22Rv1 (cell line): ENCODE data around the gene SIMC1.

Experiments used
- H3K27ac ChIP-seq: fragments of 450-650 bp; 2 replicates; pipeline ENCODE4 v1.5.1; 2017
- ZFX ChIP-seq: fragments of 450-650 bp; IDR thresholded peaks from 2 replicates; pipeline ENCODE4 v1.6.1; 2017; ENCODE audit warnings: antibody characterized with exemption, borderline replicate concordance
- TF ChIP-seq, protein P1 (sequence below): fragments of 450-650 bp; IDR thresholded peaks from 2 replicates; pipeline ENCODE4 v1.5.1; 2017; ENCODE audit warnings: mild to moderate bottlenecking

Gene SIMC1

DNA sequence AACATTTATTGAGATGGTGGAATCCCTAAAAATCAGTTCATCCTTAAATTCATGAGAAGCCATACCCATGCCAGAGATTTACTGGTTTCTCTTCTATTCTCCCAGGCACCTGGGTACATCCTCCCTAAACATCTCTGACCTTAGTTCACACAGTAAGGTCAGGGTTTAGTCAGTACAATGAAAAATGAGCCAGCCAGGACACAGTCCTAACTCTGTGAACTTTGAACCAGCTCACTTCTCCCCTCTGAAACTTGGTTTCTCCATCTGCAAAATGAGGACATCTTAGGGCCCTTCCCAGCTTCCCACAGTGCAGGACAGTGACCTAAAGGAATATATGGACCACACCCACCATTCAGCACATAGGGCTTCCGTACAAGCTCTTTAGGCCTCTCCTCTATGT is 148.3 kb downstream of the SIMC1 start:
- TF ChIP-seq ZFX, result no peak
- TF ChIP-seq, protein P1, sequence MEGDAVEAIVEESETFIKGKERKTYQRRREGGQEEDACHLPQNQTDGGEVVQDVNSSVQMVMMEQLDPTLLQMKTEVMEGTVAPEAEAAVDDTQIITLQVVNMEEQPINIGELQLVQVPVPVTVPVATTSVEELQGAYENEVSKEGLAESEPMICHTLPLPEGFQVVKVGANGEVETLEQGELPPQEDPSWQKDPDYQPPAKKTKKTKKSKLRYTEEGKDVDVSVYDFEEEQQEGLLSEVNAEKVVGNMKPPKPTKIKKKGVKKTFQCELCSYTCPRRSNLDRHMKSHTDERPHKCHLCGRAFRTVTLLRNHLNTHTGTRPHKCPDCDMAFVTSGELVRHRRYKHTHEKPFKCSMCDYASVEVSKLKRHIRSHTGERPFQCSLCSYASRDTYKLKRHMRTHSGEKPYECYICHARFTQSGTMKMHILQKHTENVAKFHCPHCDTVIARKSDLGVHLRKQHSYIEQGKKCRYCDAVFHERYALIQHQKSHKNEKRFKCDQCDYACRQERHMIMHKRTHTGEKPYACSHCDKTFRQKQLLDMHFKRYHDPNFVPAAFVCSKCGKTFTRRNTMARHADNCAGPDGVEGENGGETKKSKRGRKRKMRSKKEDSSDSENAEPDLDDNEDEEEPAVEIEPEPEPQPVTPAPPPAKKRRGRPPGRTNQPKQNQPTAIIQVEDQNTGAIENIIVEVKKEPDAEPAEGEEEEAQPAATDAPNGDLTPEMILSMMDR, result no peak
- no peak overlapping the region for H3K27ac ChIP-seq

DNA sequence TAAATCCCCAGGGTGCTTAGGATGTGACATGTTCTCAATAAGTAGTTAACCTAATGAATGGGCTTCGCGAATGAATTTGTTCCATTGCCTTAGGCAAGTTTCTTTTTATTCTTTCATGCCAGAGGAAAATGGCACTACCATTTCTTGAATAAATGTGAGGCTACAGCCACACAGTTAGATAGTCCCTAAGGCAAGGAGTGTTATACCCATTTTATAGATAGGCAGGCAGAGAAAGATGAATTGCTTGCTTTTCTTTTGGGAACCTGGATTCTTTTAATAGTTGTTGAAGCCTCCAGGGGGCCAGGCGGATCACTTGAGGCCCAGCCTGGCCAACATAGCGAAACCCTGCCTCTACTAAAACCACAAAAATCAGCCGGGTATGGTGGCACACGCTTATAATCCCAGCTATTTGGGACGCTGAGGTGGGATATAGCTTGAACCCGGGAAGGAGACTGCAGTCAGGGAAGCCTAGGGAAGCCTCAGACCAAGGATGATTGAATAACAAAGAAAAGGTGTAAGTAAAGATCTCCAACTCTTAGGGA is 149.2 kb downstream of the SIMC1 start:
- TF ChIP-seq ZFX, result no peak
- TF ChIP-seq, protein P1, result no peak
- H3K27ac ChIP-seq, result peak overlapping the region; percentile 90

DNA sequence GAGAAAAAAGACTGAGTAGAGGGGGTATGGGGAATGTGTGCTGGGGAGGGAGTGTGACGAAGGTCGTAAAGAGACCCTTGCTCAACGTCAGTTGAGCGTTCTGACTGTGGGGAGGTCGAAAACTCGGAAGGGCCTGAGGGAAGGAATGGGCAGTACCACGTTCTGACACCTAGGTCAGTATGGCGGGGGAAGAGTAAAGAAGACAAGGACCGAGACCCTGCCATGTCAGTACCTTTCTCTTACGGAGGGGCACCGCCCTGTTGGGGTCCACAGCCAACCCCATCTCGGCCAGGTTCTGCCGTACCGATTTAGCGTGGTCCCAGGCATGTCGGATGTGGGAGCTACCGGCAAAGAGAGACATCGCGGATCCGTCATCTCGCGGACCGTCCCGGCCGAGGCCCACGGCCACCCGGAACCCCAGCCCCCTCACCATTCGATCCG is 149.8 kb downstream of the SIMC1 start:
- TF ChIP-seq ZFX, result no peak
- TF ChIP-seq, protein P1, result no peak
- peak overlapping the region; percentile 90 for H3K27ac ChIP-seq

DNA sequence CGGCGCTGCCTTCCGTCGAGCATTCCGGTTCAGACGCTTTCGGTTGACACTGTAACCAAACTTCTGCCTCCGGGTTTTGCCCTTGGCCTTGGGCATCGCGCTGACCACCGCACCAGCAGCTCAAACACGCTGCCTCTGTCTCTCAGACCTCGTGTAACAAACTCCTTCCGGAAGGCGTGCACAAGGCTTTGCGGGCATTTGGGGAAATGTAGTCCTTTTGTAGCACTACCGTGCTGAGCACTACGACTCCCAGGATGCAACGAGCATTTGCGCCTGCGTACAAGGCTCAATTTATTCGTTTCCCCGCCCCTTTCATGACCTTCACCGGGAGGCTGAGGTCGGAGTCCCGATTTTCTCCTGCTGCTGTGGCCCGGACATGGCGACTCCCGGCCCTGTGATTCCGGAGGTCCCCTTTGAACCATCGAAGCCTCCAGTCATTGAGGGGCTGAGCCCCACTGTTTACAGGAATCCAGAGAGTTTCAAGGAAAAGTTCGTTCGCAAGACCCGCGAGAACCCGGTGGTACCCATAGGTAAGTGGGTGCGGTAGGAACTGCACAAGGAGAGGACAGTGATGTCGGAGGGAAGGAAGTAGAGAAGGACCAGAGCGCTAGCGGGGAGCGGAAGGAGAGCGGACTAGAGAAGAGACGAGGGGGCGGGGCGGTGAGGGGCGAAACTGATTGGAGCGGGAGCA is 150.4 kb downstream of the SIMC1 start, which contains the start of the genes HIGD2A and NOP16:
TSS of gene HIGD2A (plus strand) at position 308 of the 691 bp plus-strand sequence. CDS start at position 377, 69 bp downstream.
TSS of gene NOP16 (minus strand) at position 155 of the 691 bp plus-strand sequence. CDS start at position 96, 59 bp downstream.
- no peak for TF ChIP-seq ZFX
- TF ChIP-seq, protein P1, result no peak
- peak within 1 kb of the TSS; percentile 90 for H3K27ac ChIP-seq

DNA sequence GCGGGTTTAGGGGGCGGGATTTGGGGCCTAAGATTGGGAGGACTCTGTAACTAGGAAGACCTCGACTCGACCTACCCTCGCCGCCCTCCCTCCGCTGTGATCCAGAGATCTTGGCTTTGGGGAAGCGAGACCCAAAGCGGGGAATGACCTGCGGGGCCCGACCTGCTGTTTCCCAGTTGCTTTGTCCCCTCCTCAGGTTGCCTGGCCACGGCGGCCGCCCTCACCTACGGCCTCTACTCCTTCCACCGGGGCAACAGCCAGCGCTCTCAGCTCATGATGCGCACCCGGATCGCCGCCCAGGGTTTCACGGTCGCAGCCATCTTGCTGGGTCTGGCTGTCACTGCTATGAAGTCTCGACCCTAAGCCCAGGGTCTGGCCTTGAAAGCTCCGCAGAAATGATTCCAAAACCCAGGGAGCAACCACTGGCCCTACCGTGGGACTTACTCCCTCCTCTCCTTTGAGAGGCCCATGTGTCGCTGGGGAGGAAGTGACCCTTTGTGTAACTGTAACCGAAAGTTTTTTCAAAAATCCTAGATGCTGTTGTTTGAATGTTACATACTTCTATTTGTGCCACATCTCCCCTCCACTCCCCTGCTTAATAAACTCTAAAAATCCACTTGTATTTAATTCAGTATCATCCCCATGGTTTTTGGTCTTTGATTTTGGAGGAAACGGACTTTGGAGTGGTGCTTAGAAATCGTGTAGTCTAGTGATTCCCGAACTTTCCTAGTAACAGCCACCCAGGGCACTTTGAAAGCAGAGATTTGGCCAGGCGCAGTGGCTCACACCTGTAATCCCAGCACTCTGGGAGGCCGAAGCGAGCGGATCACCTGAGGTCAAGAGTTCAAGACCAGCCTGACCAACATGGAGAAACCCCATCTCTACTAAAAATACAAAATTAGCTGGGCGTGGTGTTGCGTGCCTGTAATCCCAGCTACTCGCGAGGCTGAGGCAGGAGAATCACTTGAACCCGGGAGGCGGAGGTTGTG is 151.2 kb downstream of the SIMC1 start:
- H3K27ac ChIP-seq, result peak overlapping the region; percentile 90
- TF ChIP-seq, protein P1, result no peak
- TF ChIP-seq ZFX, result no peak

DNA sequence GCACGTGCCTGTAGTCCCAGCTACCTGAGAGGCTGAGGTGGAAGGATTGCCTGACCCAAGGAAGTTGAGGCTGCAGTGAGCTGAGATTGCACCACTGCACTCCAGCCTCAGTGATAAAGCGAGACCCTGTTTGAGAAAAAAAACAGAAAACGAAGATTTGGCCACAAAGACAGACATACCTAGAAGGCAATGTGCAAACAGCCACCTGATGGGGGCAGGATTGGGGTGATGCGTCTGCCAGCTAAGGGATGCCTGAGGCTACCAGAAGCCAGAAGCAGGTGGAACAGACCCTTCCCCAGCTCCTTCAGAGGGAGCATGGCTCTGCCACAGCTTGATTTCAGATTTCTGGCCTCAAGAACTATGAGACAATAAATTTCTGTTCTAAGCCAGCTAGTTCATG is 153.3 kb downstream of the SIMC1 start:
- H3K27ac ChIP-seq, result no peak overlapping the region
- no peak for TF ChIP-seq ZFX
- TF ChIP-seq, protein P1, result no peak
